ENCODE data around the gene SYCP3.

GRCh38 chr12:101743724-101744472, 4.6 kb upstream of the SYCP3 start:
- TF ChIP-seq EP300 (IDR thresholded peaks at IDR 0.05; ENCODE audit: borderline replicate concordance) (no peak), CEBPB (IDR thresholded peaks at IDR 0.05) (no peak), FOXM1 (IDR thresholded peaks at IDR 0.05; ENCODE audit: borderline replicate concordance, low read depth) (no peak), CREB1 (IDR thresholded peaks at IDR 0.05; ENCODE audit: low read depth) (no peak), EGR1 (IDR thresholded peaks at IDR 0.05) (no peak), YY1 (IDR thresholded peaks at IDR 0.05; ENCODE audit: low read depth) (no peak), TAF1 (IDR thresholded peaks at IDR 0.05; ENCODE audit: low read depth) (no peak), ZBTB7A (IDR thresholded peaks at IDR 0.05; ENCODE audit: low read depth) (no peak)
- TF ChIP-seq, protein P1, sequence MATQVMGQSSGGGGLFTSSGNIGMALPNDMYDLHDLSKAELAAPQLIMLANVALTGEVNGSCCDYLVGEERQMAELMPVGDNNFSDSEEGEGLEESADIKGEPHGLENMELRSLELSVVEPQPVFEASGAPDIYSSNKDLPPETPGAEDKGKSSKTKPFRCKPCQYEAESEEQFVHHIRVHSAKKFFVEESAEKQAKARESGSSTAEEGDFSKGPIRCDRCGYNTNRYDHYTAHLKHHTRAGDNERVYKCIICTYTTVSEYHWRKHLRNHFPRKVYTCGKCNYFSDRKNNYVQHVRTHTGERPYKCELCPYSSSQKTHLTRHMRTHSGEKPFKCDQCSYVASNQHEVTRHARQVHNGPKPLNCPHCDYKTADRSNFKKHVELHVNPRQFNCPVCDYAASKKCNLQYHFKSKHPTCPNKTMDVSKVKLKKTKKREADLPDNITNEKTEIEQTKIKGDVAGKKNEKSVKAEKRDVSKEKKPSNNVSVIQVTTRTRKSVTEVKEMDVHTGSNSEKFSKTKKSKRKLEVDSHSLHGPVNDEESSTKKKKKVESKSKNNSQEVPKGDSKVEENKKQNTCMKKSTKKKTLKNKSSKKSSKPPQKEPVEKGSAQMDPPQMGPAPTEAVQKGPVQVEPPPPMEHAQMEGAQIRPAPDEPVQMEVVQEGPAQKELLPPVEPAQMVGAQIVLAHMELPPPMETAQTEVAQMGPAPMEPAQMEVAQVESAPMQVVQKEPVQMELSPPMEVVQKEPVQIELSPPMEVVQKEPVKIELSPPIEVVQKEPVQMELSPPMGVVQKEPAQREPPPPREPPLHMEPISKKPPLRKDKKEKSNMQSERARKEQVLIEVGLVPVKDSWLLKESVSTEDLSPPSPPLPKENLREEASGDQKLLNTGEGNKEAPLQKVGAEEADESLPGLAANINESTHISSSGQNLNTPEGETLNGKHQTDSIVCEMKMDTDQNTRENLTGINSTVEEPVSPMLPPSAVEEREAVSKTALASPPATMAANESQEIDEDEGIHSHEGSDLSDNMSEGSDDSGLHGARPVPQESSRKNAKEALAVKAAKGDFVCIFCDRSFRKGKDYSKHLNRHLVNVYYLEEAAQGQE (IDR thresholded peaks at IDR 0.05; ENCODE audit: low read depth): no peak

Data from Ishikawa (cell line).